Small intestine (tissue), 7 donors: Measurements from ENCODE around the gene PELI2. TPM values are rescaled to one million over a fixed set of nuclear protein-coding genes. Genes with fewer than 3 reads are reported as not detected.
A peak's percentile ranks its signal among the peaks of the same experiment; 100 is the strongest.

ENCODE experiments used
- DNase-seq, 2 donors: peaks; one replicate each; pipeline versions ENCODE4 v3.0.0 to v3.0.0-alpha.2; 2013
- FAIRE-seq: peaks from 2 replicates; lab custom pipeline; 2012; peaks lifted over from hg19 to GRCh38; lab: Jason Lieb, UNC
- H3K27ac ChIP-seq, 3 donors: one replicate each; pipeline ENCODE4 v1.5.1; 2013; ENCODE audit warnings: low read length in 2 of 3, mild to moderate bottlenecking in 2 of 3, control low read depth in 1 of 3, inconsistent platforms in 1 of 3, low read depth in 1 of 3, moderate library complexity in 1 of 3
- H3K27me3 ChIP-seq, 3 donors: one replicate each; pipeline ENCODE4 v1.6.1; 2013; ENCODE audit warnings: low read length in 3 of 3, inconsistent platforms in 1 of 3; ENCODE audit not compliant: control insufficient read depth in 3 of 3, insufficient read depth in 3 of 3
- H3K36me3 ChIP-seq, 3 donors: one replicate each; pipeline ENCODE4 v1.6.1; 2013; ENCODE audit warnings: low read length in 3 of 3, inconsistent platforms in 1 of 3, low read depth in 1 of 3, mild to moderate bottlenecking in 1 of 3, moderate library complexity in 1 of 3; ENCODE audit not compliant: control insufficient read depth in 3 of 3, insufficient read depth in 2 of 3
- H3K4me1 ChIP-seq, 3 donors: one replicate each; pipeline ENCODE4 v1.6.1; 2013; ENCODE audit warnings: low read length in 2 of 3, inconsistent platforms in 1 of 3, low read depth in 1 of 3, mild to moderate bottlenecking in 1 of 3, moderate library complexity in 1 of 3; ENCODE audit not compliant: control insufficient read depth in 3 of 3, insufficient read depth in 2 of 3
- H3K4me3 ChIP-seq, 3 donors: one replicate each; pipeline ENCODE4 v1.5.1; 2013; ENCODE audit warnings: low read length in 3 of 3, control low read depth in 1 of 3, inconsistent platforms in 1 of 3, low read depth in 1 of 3, mild to moderate bottlenecking in 1 of 3, moderate library complexity in 1 of 3
- H3K9me3 ChIP-seq, 2 donors: one replicate each; pipeline ENCODE4 v1.6.1; 2013; ENCODE audit warnings: low read depth in 1 of 2, low read length in 1 of 2; ENCODE audit not compliant: control insufficient read depth in 2 of 2, insufficient read depth in 1 of 2
- WGBS, 3 donors: extraction: QIAGEN DNeasy Blood & Tissue Kit; methylation state at CpG; one replicate each; pipeline ENCODE4 v1.1.7; 2013; 5-methylcytosine and 5-hydroxymethylcytosine counted together
- polyA plus RNA-seq, 4 donors: library from polyadenylated mRNA; stranded (reverse) in 3 of 4; unstranded in 1 of 4; fragments of 200-250 nt in 3 of 4; fragments of 120-200 nt in 1 of 4; gene quantifications; one replicate each; pipeline versions ENCODE4 v1.2.1 to v1.2.3, GENCODE V29; 2013
- donor health status: healthy with polysubstance abuse.
- donor health status: control.
- donor health status: control.
- donor health status: Bipolar disorder and iron deficiency.
- donor health status: healthy.

Gene PELI2
- polyA plus RNA-seq, 4 donors = 4.4 to 19.5 (median 8.9) TPM

DNA sequence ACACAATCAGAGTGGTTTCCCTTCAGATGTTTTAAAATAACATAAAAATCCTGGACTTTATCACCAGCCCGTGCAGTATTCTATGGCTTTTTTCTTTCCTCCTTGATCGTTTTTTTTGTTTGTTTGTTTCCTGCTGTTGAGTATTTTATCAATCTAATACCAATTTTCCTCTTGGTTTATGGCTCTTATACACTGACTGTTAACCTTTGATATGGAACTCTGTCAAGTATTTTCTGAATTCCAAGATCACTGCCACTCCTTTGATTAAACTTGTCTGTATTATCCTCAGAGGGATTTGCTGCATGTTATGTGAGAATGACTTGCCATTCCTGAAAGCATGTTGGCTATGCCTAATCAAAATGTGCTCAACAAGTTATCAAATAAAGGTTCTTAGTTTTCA is 88.4 kb downstream of the PELI2 start:
- DNase-seq (peak; percentile 52 to 90), FAIRE-seq (peak; percentile 75)
- Histone ChIP-seq H3K27me3 (no peaks in the 10 kb centered on the region), H3K4me1 (peaks cover 10 to 45% (median 17%) of the 10 kb centered on the region in 3 donors), H3K4me3 (no peak overlapping the region), H3K9me3 (no peaks in the 10 kb centered on the region), H3K27ac (peak overlapping the region in 2 of 3 donors; percentile 20 to 60), H3K36me3 (no peaks in the 10 kb centered on the region)
- 7 to 35% (median 10%) methylated on average over 2 of the region's 2 CpGs for WGBS, 3 donors

DNA sequence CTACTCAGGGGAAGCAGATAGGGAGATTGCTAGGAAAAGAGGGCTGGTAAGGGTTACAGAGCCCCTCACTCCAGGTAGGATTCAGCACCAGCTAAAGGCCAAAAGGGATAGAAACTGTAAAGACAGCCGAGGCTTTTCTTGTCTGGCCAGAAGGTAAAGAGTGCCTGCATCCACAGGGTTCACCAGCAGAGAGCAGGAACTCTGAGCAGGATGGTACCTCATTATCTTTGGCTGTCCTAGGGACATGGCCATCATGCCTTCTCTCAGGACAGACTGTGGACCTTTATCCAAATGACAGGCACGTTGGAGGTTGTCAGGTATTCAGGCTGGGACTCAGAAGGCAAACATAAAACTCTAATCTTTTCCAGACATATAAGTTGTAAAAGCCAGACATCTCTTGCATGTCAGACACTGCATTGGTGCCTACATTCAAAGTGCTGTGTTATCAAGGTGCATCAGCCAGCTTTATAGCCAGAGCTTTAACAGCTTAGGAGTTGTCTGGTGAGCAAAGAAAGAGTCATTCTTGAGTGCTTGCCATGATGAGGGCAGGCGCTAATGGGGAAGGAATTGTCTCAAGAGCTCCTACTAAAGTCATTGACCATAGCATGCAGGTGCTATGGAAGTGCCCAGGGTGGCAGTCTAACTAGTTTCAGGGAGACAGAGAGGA is 89.5 kb downstream of the PELI2 start:
- H3K9me3 ChIP-seq = no peaks in the 10 kb centered on the region
- peak overlapping the region in 2 of 3 donors; percentile 60 to 78 for H3K27ac ChIP-seq
- FAIRE-seq (no peak), DNase-seq (peak; percentile 79 to 83)
- peaks cover 10 to 47% (median 16%) of the 10 kb centered on the region in 3 donors for H3K4me1 ChIP-seq
- no peak overlapping the region for H3K4me3 ChIP-seq
- no peaks in the 10 kb centered on the region for H3K36me3 ChIP-seq
- no peaks in the 10 kb centered on the region for H3K27me3 ChIP-seq
- WGBS, 3 donors = 14 to 60% (median 18%) methylated on average over 3 of the region's 3 CpGs

DNA sequence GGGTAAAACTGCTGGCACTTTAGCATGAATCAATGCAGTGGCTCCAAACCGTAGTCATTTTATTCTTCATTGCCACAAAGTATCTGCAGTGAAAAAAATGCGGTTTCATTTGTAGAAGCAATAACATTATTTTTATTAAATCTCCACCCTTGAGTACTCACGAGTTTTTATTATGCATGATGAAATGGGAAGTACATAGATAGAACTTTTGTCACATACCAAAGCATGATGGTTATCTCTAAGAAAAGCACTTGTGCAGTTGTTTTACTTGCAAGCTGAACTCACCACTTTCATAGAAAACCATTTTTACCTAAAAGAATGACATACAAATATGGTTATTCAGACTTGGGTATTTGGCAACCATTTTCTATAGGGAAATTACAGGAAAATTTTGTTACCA is 90.3 kb downstream of the PELI2 start:
- FAIRE-seq = no peak
- H3K4me1 ChIP-seq = peaks cover 10 to 49% (median 19%) of the 10 kb centered on the region in 3 donors
- 50 to 72% (median 61%) methylated on average over 3 of the region's 3 CpGs for WGBS, 3 donors
- peak overlapping the region in 1 of 3 donors; percentile 45 for H3K27ac ChIP-seq
- H3K4me3 ChIP-seq = no peak overlapping the region
- no peaks in the 10 kb centered on the region for H3K9me3 ChIP-seq
- no peak for DNase-seq
- H3K27me3 ChIP-seq = no peaks in the 10 kb centered on the region
- no peaks in the 10 kb centered on the region for H3K36me3 ChIP-seq

DNA sequence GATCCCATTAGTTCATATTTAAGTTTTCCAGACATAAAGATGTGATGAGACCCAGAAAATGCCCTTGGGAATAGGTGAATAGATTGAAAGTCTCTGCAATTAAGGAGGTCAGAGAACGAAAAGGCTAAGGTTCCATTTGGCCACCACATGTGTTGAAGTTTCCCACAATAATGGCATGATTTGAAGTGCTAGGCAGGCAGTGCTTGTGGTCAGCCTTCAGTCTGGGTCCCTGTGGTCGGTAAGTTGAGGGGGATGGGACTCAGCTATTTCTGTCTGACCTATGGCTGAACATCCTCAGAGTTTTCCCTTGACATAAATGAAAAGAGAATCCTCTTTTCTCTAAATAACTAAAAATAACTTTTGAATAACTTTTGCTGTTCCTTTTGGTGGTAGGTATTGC is 92.4 kb downstream of the PELI2 start:
- no peak for FAIRE-seq
- 82 to 100% (median 84%) methylated on average over 2 of the region's 2 CpGs for WGBS, 3 donors

DNA sequence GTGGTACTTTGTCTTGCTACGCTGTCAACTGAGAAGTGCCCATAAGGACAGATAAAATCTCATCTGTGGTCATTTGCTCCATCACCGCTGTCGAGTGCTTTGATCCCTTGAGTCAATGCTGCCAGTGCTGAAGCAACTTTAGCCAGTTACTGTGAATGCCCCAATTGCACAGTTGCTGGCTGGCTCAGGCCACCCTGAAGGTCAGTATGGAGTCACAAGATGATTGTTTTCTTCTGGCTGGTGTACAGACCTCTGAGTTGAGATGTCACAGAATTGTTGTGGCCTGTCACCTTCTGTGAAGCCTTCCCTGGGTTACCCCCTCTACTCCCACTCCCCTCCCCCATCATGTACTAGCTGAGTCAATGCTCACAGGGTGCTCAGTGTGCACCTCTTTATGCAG is 92.9 kb downstream of the PELI2 start:
- H3K4me1 ChIP-seq = peaks cover 3 to 32% (median 7%) of the 10 kb centered on the region in 3 donors
- no peaks in the 10 kb centered on the region for H3K36me3 ChIP-seq
- no peaks in the 10 kb centered on the region for H3K9me3 ChIP-seq
- H3K27me3 ChIP-seq = no peaks in the 10 kb centered on the region
- no peak for DNase-seq
- no peak for FAIRE-seq
- no peak overlapping the region for H3K27ac ChIP-seq
- WGBS, 3 donors = 85 to 94% (median 89%) methylated on average over 3 of the region's 3 CpGs
- no peak overlapping the region for H3K4me3 ChIP-seq

More for the DNA sequence above, 92.4 kb downstream of the PELI2 start:
- H3K4me1 ChIP-seq = peaks cover 4 to 37% (median 9%) of the 10 kb centered on the region in 3 donors
- no peak for DNase-seq
- no peaks in the 10 kb centered on the region for H3K27me3 ChIP-seq
- H3K4me3 ChIP-seq = no peak overlapping the region
- H3K9me3 ChIP-seq = no peaks in the 10 kb centered on the region
- H3K27ac ChIP-seq = no peak overlapping the region
- no peaks in the 10 kb centered on the region for H3K36me3 ChIP-seq

DNA sequence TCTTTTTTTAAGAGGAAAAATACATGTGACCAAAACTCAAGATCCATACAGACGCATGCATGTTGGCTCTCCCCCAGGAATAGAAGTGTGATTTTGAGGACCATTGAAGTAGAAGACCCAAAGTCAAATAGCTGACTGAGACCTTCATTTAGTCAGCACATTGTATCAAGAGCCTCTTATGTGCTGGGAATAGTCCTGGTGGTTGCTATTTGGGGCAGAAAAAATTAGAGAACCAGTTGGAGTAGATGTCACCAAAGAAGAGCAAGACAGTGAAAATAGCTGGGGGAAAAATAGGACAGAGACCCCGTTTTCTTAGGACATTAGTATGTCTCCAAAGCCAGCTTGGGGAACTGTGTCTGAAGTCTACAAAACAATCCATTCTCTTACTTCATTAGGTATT is 93.6 kb downstream of the PELI2 start:
- 86 to 94% (median 87%) methylated on average over 2 of the region's 2 CpGs for WGBS, 3 donors
- Histone ChIP-seq H3K36me3 (no peaks in the 10 kb centered on the region), H3K9me3 (no peaks in the 10 kb centered on the region), H3K4me3 (no peak overlapping the region), H3K27me3 (no peaks in the 10 kb centered on the region), H3K27ac (no peak overlapping the region), H3K4me1 (peaks cover 3 to 30% (median 11%) of the 10 kb centered on the region in 3 donors)
- DNase-seq (no peak), FAIRE-seq (no peak)

DNA sequence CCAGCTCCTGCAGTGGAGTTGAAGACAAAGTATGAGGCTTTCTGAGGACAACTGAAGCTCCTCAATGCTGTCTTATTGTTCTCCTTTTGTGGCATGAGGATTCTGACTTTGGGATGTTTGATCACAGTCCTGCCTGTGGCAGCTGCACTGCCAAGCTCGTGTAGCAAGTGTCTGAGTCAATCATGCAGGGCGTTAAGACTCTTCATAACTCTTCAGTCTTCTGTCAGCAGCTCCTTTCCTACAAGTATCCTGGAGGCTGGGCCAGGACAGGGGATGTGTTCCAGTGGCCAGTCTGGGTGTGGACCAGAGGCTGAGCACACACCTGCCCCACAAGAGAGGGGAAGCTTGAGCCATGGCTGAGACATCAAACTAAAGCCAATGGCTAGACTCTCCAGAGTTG is 94.3 kb downstream of the PELI2 start:
- no peak for FAIRE-seq
- WGBS, 3 donors = 71 to 80% (median 72%) methylated on average over 2 of the region's 2 CpGs

DNA sequence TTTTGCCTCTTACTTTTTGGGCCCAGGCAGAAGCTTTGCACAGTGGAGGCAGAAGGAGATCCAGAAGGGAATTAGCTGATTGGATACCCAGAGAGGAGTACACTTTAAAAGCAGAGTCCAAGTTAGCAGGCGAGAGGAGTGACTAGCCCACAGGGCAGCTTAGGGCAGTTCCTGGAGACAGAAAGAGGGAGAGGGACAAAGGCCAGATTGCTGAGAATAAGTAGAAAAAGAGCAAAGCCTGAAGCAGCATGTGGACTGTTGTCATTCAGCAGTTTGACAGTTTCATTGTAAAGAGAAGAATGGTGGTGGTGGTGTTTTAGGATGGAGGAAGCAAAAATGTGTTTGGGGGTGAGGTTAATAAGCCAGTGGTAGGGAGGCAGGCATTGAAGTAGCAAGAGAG is 95.1 kb downstream of the PELI2 start:
- 54 to 71% (median 61%) methylated on average over 1 of the region's 1 CpG for WGBS, 3 donors
- peak overlapping the region in 1 of 3 donors; percentile 44 for H3K27ac ChIP-seq
- no peak for FAIRE-seq
- no peak overlapping the region for H3K4me3 ChIP-seq
- H3K9me3 ChIP-seq = no peaks in the 10 kb centered on the region
- peak in 1 of 2 donors; percentile 47 for DNase-seq
- peaks cover 0 to 4% (median 0%) of the 10 kb centered on the region in 3 donors for H3K36me3 ChIP-seq
- H3K27me3 ChIP-seq = no peaks in the 10 kb centered on the region
- H3K4me1 ChIP-seq = peaks cover 1 to 21% (median 7%) of the 10 kb centered on the region in 3 donors

More for the DNA sequence above, 94.3 kb downstream of the PELI2 start:
- H3K4me3 ChIP-seq = no peak overlapping the region
- H3K4me1 ChIP-seq = peaks cover 2 to 29% (median 11%) of the 10 kb centered on the region in 3 donors
- peaks cover 0 to 4% (median 0%) of the 10 kb centered on the region in 3 donors for H3K36me3 ChIP-seq
- H3K27me3 ChIP-seq = no peaks in the 10 kb centered on the region
- H3K27ac ChIP-seq = no peak overlapping the region
- H3K9me3 ChIP-seq = no peaks in the 10 kb centered on the region
- no peak for DNase-seq
